SW 1271 (cell line): ENCODE measurements around the gene FNDC8.
"Not testable (repeated sequence)": the region's sequence is repeated elsewhere in the genome, so short reads cannot be mapped to it uniquely, and the experiment has no call there.

Source experiments
- DNase-seq, 2 experiments: peaks; one replicate each; lab custom pipeline; 2025; lab: John Stamatoyannopoulos, UW

The FNDC8 gene

DNA sequence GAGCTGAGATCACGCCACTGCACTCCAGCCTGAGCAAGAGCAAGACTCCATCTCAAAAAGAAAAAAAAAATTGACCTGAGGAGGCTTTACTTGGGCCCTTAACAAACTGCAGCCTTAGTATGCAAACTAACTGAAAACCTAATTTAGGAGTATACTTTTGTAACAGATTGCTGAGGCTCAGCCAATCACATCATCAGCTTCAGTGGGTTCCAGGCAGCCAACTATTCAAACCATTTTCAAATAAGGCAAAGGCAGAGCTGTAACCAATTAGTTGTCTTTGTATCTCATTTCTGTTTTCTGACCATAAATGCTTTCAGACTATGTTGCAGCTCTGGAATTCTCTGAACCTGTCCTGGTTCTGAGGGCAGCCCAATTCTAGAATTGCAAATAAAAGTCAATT lies 25.7 kb upstream of the FNDC8 start:
- no peak for DNase-seq

GRCh38 chr17:35097776-35098175 lies 23.6 kb upstream of the FNDC8 start:
- DNase-seq: no peak

- no peak for DNase-seq
Measured at GRCh38 chr17:35099908-35100307, 21.5 kb upstream of the FNDC8 start.

- no peak for DNase-seq
Measured at GRCh38 chr17:35101036-35101435, 20.4 kb upstream of the FNDC8 start.

GRCh38 chr17:35101725-35102124 lies 19.7 kb upstream of the FNDC8 start:
- DNase-seq: no peak

DNA sequence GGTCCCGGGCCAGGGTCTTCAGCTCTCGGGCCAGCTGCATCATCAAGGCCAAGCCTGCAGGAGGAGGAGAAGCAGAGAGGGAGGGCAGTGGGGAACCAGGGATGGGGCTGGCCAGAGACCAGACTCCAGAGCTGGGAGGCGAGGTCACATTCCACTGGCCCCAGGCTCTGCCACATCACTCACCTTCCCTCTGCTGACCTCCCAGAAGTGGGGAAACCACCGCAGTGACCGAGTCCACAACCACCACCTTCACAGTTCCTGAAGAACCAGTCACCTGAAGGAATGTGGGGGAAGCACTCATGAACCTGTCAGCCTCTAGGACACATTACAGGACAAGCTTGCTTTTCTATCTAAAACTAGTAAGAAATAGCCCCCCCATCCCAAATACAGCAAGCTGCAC lies 18.1 kb upstream of the FNDC8 start:
- no peak for DNase-seq

DNA sequence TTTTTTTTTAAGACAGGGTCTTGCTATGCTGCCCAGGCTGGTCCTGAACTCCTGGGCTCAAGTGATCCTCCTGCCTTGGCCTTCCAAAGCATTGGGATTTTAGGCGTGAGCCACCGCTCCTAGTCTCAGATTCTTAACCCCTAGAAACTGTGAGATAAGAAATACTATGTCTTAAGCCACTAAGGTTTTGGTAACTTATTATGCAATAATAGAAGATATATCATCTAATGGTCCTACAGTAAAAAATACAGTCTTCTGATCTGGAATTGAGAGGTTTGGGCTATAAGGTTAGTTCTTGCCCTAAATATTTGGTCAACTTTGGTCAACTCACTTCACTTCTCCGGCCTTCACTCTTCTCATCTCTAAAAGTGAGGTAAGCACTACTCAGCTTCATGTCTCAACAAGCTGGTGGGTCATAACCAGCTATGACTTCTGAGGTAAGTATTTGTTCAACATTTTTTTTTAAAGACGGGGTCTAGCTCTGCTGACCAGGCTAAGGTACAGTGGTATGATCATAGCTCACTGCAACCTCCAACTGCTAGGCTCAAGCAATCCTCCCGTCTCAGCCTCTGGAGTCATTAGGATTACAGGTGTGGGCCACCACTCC lies 16.5 kb upstream of the FNDC8 start:
- DNase-seq: no peak

GRCh38 chr17:35110791-35111190 lies 10.6 kb upstream of the FNDC8 start:
- DNase-seq: not testable (repeated sequence)

DNA sequence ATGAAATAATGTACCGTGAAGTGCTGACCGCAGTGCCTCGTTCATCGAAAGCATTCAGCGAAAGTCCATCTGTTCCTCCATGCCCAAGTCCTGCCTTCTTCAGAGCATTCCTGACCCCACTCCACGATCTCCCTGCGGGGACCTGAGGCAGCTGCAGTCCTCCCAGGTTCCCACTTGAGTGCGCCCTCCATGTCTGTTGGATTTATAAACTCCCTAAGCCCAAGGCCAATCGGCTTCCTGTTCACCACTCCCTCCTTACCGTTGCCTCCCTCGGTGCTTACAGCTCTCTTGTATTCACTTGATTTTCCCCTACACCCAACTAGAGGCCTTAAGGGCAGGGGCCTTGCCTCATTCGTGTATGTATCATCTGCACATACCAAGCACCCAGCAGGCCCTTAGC lies 4.6 kb upstream of the FNDC8 start:
- no peak for DNase-seq

- peak; percentile 23 to 52 for DNase-seq
Measured at GRCh38 chr17:35117984-35118383, 3.4 kb upstream of the FNDC8 start.

- peak; percentile 23 to 60 for DNase-seq
Measured at GRCh38 chr17:35119370-35120165, 1.8 kb upstream of the FNDC8 start, which contains the start of gene RAD51D. TSS of gene RAD51D (minus strand) at chr17:35119860. CDS start at chr17:35119613, 247 bp downstream.

GRCh38 chr17:35127751-35128514 lies 6.5 kb downstream of the FNDC8 start:
- DNase-seq: no peak

DNA sequence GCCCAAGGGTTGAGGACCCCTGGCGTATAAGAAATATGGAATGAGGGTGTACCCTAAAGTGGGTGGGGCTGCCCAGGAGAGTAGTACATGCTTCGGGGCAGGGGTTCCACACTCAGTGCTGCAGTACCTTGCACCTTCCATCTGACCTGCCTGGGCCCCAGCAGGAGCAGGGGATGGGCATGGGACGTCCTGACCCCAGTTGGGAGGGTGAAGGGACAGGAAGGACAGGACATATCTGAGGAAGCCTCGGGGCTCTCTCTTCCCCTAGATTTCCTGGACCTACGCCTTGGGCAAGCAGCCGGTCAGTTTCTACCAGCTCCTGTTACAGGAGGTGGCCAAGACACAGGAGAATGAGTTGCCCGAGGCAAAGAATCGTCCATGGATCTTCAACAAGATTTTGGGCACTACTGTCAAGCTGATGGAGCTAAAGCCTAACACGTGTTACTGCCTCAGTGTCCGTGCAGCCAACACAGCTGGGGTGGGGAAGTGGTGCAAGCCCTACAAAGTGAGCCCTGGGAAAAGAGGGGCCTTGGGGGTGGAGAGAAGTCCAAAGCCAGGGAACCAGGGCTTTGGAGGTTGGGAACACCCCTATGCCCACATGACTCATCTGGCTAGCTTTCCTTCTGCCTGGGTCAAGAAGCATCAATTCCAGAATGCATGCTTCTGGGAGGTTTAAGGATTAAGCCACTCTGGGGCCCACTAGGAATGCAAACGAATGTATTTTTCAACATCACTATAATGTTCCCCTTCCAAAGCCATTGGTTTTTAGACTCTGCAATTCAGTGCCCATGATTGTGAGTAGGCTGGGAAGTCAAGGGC lies 7.9 kb downstream of the FNDC8 start:
- DNase-seq: no peak

- DNase-seq: no peak
Measured at GRCh38 chr17:35129973-35130351, 8.5 kb downstream of the FNDC8 start.

- DNase-seq: no peak
Measured at GRCh38 chr17:35130392-35130791, 9.0 kb downstream of the FNDC8 start.

DNA sequence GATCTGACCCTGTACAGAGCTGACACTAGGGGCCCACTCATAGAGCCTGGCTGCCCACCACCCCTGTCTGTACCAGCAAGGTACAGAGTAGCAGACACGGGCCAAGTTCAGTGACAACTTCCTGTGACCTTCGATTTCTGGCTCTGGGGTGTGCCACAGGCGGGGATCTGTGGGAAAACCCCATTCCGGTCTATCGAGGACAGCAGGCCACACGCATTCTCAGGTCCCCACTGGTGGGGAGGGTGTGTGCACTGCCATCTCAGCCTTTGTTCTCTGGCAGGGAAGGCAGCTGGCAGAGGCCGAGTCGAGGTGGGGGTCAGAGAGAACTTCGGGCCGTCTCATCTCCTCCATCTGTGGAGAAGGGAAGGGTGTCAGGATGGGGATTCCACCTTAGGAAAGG lies 10.7 kb downstream of the FNDC8 start:
- DNase-seq: no peak

DNA sequence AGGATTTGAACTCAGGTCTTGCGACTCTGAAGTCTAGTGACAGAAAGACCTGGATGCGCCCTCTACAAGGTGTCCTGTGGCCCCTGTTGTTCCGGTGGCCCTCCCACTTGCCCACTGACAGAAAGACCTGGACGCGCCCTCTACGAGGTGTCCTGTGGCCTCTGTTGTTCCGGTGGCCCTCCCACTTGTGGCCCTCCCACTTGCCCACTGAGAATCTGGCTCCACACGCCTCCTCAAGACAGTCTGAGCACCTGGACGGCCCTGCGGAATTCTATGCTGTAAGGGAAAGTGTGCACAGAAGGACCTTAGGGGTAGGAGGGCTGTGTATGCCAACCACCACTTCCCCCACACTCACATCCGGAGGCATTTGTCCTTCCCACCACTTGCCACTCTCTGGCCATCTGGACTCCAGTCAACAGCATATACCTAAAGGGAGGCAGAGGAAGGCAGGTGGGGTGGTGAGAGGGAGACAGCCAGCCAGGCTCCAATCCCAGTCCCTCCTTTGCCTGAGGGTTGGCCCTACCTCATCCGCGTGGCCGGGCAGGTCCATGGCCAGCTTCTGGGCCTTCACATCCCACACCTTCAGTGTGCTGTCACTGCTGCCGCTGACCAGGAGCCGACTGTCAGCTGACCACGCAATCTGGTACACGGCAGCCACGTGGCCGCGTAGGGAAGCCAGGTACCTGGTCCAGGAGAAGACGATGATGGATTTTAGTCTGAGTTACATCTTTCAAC lies 11.6 kb downstream of the FNDC8 start:
- DNase-seq: no peak

- no peak for DNase-seq
Measured at GRCh38 chr17:35135322-35135721, 13.9 kb downstream of the FNDC8 start.

GRCh38 chr17:35138218-35138617 lies 16.8 kb downstream of the FNDC8 start:
- DNase-seq: no peak

DNA sequence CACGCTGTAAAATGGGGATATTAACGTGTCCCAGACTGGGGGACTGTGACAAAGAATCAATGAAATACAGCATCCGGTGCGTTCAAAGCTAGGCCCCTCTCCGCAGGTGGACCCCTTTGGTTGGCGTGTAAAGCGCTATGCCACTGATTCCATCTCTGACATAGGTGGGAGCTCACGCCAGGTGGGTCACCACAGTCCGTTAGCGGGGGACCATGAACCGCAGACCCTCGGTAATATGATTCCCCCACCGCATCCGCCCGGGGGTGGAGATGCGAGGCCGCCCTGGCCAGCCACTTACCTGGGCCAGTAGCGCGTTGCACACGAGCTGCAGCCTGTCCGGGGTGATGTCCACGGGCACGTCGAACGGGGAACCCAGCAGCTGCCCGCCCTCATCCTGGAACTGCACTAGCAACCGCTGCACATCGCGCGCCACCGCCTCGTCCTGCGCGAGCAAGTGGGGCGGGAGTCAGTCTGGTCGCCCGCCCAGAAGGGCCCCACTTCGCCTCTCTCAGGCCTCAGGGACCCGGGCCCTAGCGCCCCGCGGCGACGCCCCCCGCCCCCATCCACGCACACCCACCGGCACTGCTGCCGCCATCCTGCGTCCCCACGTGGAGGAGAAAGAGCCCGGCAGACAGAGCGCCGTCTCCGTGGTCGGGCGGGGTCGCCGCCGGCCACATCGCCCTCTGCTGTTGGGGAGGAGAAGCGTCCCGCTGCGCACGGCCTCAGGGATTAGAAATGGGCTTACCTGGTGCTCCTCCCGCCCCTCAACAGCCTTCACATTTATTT lies 20.5 kb downstream of the FNDC8 start, which contains the start of gene NLE1:
TSS of gene NLE1 (minus strand) at position 623 of the 786 bp plus-strand sequence. CDS start at position 595, 28 bp downstream.
- DNase-seq: peak; percentile 47 to 78

DNA sequence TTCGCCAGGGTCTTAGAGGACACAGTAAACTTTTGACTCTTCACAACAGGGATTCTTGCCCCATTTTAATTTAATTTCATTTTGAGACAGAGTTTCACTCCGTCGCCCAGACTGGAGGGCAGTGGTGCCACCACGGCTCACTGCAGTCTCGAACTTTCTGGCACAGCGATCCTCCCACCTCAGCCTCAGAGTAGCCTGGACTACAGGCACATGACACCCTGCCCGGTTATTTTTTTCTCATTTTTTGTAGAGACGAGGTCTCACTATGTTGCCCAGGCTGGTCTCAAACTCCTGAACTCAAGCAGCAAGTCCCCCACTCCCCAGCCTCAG lies 21.0 kb downstream of the FNDC8 start:
- DNase-seq: no peak
